NCI-H774 (cell line): ENCODE results near the gene ZNF688.
A peak's percentile ranks its signal among the peaks of the same experiment; 100 is the strongest.
"Not testable (repeated sequence)": the region's sequence is repeated elsewhere in the genome, so short reads cannot be mapped to it uniquely, and the experiment has no call there.

Experiments used
- DNase-seq: peaks from one replicate; lab custom pipeline; 2025; lab: John Stamatoyannopoulos, UW

ZNF688 gene

DNA sequence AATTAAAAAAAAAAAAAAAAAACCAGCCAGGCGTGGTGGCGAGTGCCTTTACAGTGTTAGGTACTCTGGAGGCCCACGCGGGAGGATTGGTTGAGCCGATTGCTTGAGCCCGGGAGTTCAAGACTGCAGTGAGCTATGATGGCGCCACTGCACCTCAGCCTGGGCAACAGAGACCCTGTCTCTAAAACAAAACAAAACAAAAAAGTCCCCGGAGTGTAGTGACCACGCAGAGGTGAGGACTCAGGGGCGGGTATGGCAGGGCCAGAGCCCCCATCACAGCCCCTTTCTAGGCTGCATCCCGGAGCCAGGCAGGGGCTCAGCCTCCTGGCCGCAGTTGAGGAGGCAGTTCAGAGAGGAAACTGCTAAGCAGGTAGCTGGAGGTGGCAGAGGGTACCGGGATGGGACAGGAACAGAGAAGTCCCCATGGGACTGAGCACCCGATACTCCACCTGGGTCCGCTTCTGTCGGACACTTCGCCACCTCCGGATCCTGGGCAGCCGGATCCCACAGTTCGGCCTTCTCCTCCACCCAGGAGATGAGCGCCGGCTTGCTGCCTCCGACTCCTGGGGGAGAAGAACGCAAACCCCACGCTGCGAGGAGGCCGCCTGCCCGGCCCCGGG, 37.7 kb downstream of the ZNF688 start:
- DNase-seq = no peak

- DNase-seq = no peak
Observed at GRCh38 chr16:30533146-30533522, 38.4 kb downstream of the ZNF688 start.

- no peak for DNase-seq
Observed at GRCh38 chr16:30532285-30533145, 39.0 kb downstream of the ZNF688 start.

- DNase-seq = no peak
Observed at GRCh38 chr16:30530163-30531037, 41.1 kb downstream of the ZNF688 start.

DNA sequence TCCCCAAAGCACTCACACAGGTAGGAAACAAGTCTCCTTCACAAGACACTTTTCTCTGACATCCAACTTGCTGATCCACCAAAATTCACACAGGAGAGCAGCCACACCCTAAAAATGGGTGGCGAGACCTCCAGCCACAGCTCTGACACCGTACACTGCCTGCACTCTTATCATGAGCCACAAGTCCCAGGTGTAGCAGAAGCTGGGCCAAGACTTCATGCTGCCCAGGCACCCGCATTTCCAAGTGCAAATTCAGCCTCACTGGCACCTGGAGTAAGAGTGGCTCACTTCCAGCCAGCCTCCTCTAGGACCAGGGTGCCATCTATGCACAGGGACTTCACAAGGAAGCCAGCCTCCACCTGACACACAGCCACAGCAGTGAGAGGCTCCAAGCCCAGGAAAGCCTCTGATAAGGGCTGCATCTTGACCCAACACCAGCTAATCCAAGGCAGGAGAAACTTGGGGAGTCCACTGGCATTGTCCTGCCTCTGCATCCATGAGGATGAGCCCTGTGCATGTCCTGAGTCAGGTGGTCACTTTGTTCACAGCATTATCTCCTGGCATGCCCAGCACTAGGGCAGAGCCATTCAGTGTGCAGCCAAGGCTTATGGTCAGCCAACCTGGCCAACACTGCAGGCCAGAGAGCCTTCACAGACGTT, 42.6 kb downstream of the ZNF688 start:
- no peak for DNase-seq

GRCh38 chr16:30527635-30528178, 43.8 kb downstream of the ZNF688 start:
- DNase-seq = no peak

GRCh38 chr16:30526823-30527634, 44.5 kb downstream of the ZNF688 start:
- DNase-seq = peak; percentile 98

GRCh38 chr16:30526137-30526822, 45.2 kb downstream of the ZNF688 start, which contains the start of gene ZNF768:
TSS of gene ZNF768 (minus strand) at chr16:30526566. CDS start at chr16:30526413, 153 bp downstream.
- peak; percentile 44 for DNase-seq

GRCh38 chr16:30525844-30526136, 45.7 kb downstream of the ZNF688 start:
- no peak for DNase-seq

GRCh38 chr16:30524575-30525568, 46.6 kb downstream of the ZNF688 start:
- DNase-seq = no peak

GRCh38 chr16:30523768-30524574, 47.5 kb downstream of the ZNF688 start:
- DNase-seq = no peak

DNA sequence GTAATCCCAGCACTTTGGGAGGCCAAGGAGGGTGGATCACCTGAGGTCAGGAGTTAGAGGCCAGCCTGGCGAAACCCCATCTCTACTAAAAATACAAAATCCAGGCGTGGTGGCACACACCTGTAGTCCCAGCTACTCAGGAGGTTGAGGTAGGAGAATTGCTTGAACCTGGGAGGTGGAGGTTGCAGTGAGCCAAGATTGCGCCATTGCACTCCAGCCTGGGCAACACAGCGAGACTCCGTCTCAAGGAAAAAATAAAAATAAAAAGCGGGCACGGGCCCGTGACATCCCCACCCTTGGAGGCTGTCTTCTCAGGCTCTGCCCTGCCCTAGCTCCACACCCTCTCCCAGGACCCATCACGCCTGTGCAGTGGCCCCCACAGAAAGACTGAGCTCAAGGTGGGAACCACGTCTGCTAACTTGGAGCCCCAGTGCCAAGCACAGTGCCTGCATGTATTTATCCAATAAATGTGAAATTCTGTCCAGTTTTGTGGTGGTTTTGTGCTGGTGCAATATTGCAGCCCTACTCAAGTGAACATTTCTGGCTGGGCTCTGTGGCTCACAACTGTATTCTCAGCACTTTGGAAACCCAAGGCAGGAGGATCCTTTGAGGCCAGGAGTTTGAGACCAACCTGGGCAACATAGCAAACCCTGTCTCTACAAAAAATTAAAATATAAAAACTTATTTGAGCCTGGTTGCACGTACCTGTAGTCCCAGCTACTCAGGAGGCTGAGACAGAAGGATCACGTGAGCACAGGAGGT, 48.6 kb downstream of the ZNF688 start:
- not testable (repeated sequence) for DNase-seq

GRCh38 chr16:30521873-30522641, 49.5 kb downstream of the ZNF688 start:
- DNase-seq = no peak

GRCh38 chr16:30521476-30521872, 50.0 kb downstream of the ZNF688 start:
- DNase-seq = no peak
